Glutamatergic neuron (in vitro differentiated cells): ENCODE data around the gene ZNF254. TPM values are rescaled to one million over a fixed set of nuclear protein-coding genes. Genes with fewer than 3 reads are reported as not detected.
"Not testable (repeated sequence)": the region's sequence is repeated elsewhere in the genome, so short reads cannot be mapped to it uniquely, and the experiment has no call there.

Experiments
- DNase-seq: peaks from one replicate; pipeline ENCODE4 v3.0.0; 2022
- H3K27ac Mint-ChIP-seq: one replicate; pipeline ENCODE4 v1.8.0; 2020; ENCODE audit warnings: mild to moderate bottlenecking, mixed read lengths, inconsistent platforms; ENCODE audit not compliant: unreplicated experiment
- H3K27me3 Mint-ChIP-seq: one replicate; pipeline ENCODE4 v1.8.0; 2020; ENCODE audit warnings: mild to moderate bottlenecking, moderate library complexity, mixed read lengths, inconsistent platforms; ENCODE audit not compliant: unreplicated experiment
- H3K36me3 Mint-ChIP-seq: one replicate; pipeline ENCODE4 v1.8.0; 2020; ENCODE audit warnings: mild to moderate bottlenecking, mixed read lengths, inconsistent platforms; ENCODE audit not compliant: unreplicated experiment
- H3K4me1 Mint-ChIP-seq: one replicate; pipeline ENCODE4 v1.8.0; 2020; ENCODE audit warnings: mild to moderate bottlenecking, low read depth, mixed read lengths, inconsistent platforms; ENCODE audit not compliant: unreplicated experiment
- H3K4me3 Mint-ChIP-seq: one replicate; pipeline ENCODE4 v1.8.0; 2020; ENCODE audit warnings: mild to moderate bottlenecking, mixed read lengths, inconsistent platforms; ENCODE audit not compliant: unreplicated experiment
- H3K9me3 Mint-ChIP-seq: one replicate; pipeline ENCODE4 v1.8.0; 2020; ENCODE audit warnings: mild to moderate bottlenecking, moderate library complexity, mixed read lengths, inconsistent platforms; ENCODE audit not compliant: unreplicated experiment
- CTCF ChIP-seq: fragments of 200-600 bp; sonication (generic); IDR thresholded peaks from one replicate; pipeline ENCODE4 v1.5.0; 2021; ENCODE audit not compliant: partially characterized antibody, unreplicated experiment
- long read RNA-seq: library from polyadenylated mRNA; unstranded; transcript quantifications from one replicate; pipeline ENCODE4 v2.0.0, GENCODE V29; 2020; ENCODE audit not compliant: unreplicated experiment
- total RNA-seq: library from RNA; stranded (reverse); fragmentation: NEBNext Ultra II Directional; extraction: Animal tissue kit (Norgen Biotek cat#: 25700); gene quantifications from one replicate; pipeline ENCODE4 v1.2.1, GENCODE V29; 2021; ENCODE audit not compliant: unreplicated experiment

Gene ZNF254
- total RNA-seq: 56.0 TPM
- long read RNA-seq, transcript ZNF254-202 (4 exons, 3,967 nt): major isoform, 5 of 17 reads
- long read RNA-seq, partial matches to known transcripts: 4 of 17 reads
- long read RNA-seq, other reads (novel, unspliced or antisense): 8 of 17 reads

DNA sequence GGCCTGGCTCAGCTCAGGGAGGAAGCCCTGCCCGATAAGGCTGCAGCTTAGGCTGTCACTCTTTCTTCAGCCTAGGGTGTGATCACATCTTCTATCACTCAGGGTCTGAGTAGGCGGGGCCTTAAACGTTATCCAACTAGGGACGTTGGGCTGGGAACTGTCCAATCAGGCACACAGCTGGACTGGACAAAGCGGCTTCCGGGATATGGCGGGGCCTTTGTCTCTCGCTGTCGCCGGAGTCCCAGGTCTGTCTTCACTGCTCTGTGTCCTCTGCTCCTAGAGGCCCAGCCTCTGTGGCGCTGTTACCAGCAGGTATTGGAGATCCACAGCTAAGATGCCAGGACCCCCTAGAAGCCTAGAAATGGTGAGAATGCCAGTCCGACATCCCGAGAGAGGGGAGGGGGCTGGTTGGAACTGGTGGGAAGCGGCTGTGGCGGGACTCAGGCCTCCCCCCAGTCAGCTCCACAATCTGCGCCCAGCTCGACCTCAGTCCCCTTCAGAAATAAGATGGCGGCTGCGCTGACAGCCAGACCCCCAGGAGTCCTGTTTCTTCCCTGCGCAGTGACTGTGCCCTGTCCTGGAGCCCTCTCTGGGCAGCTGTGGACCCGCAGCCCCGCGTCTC lies at the start of gene ZNF254:
Gene ZNF254 (plus strand): TSS at position 214 of the 622 bp plus-strand sequence. CDS start 121 bp downstream, at position 335.
- peak within 1 kb of the TSS; percentile 98 for H3K4me3 Mint-ChIP-seq
- peaks cover 2% of the 10 kb centered on the region for H3K4me1 Mint-ChIP-seq
- peaks cover 4% of the 10 kb centered on the region for H3K27me3 Mint-ChIP-seq
- DNase-seq: peak; percentile 89
- peak within 1 kb of the TSS; percentile 100 for H3K27ac Mint-ChIP-seq
- no peak for TF ChIP-seq CTCF
- peaks cover 7% of the 10 kb centered on the region for H3K9me3 Mint-ChIP-seq
- H3K36me3 Mint-ChIP-seq: no peaks in the 10 kb centered on the region

- H3K27ac Mint-ChIP-seq: no peak overlapping the region
- no peak for DNase-seq
- no peak overlapping the region for H3K4me3 Mint-ChIP-seq
- H3K27me3 Mint-ChIP-seq: peaks cover 4% of the 10 kb centered on the region
- peaks cover 12% of the 10 kb centered on the region for H3K9me3 Mint-ChIP-seq
- no peak for TF ChIP-seq CTCF
- peaks cover 14% of the 10 kb centered on the region for H3K4me1 Mint-ChIP-seq
- peaks cover 27% of the 10 kb centered on the region for H3K36me3 Mint-ChIP-seq
Observed at GRCh38 chr19:24040621-24041020, 46.4 kb upstream of the ZNF254 start.

DNA sequence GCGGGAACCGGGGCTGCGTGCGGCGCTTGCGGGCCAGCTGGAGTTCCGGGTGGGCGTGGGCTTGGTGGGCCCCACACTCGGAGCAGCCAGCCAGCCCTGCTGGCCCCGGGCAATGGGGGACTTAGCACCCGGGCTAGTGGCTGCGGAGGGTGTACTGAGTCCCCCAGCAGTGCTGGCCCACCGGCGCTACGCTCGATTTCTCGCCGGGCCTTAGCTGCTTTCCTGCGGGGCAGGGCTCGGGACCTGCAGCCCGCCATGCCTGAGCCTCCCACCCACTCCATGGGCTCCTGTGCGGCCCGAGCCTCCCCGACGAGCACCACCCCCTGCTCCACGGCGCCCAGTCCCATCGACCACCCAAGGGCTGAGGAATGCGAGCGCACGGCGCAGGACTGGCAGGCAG lies 45.7 kb upstream of the ZNF254 start:
- not testable (repeated sequence) for H3K27me3 Mint-ChIP-seq, H3K27ac Mint-ChIP-seq, H3K4me3 Mint-ChIP-seq, DNase-seq
- Mint-ChIP-seq H3K9me3 (peaks cover 11% of the 10 kb centered on the region), H3K36me3 (peaks cover 26% of the 10 kb centered on the region), H3K4me1 (peaks cover 17% of the 10 kb centered on the region)

GRCh38 chr19:24046550-24046949 lies 40.4 kb upstream of the ZNF254 start:
- Mint-ChIP-seq H3K27ac (peak overlapping the region; percentile 75), H3K36me3 (peaks cover 29% of the 10 kb centered on the region), H3K4me3 (no peak overlapping the region), H3K4me1 (peaks cover 11% of the 10 kb centered on the region), H3K27me3 (peaks cover 4% of the 10 kb centered on the region), H3K9me3 (peaks cover 13% of the 10 kb centered on the region)
- DNase-seq: peak; percentile 22
- TF ChIP-seq CTCF: no peak

DNA sequence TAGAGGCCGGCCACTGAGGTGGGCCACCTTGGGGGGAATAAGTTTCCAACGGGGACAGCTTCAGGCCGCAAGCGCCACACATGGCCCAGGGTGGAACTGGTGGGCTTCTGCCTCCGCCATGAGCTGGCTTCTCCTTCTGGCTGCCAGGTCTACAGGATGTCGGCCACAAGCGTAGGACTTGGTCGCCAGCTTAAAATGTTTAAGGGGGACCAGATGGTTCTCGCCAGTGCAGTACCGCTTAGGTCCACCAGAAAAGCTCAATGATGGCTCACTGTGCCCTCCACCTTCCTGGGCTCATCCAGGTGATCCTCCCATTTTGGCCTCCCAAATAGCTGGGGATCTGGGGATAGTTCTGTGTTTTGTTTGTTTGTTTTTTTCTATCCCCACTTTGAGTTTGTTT lies 38.7 kb upstream of the ZNF254 start:
- TF ChIP-seq CTCF: peak; percentile 23
- peaks cover 7% of the 10 kb centered on the region for H3K4me1 Mint-ChIP-seq
- no peak overlapping the region for H3K4me3 Mint-ChIP-seq
- DNase-seq: no peak
- H3K27me3 Mint-ChIP-seq: no peaks in the 10 kb centered on the region
- peaks cover 12% of the 10 kb centered on the region for H3K9me3 Mint-ChIP-seq
- peaks cover 31% of the 10 kb centered on the region for H3K36me3 Mint-ChIP-seq
- no peak overlapping the region for H3K27ac Mint-ChIP-seq
